Esophagus muscularis mucosa (tissue), 4 donors: ENCODE measurements around the gene CASKIN1. TPM values are rescaled to one million over a fixed set of nuclear protein-coding genes. Genes with fewer than 3 reads are reported as not detected.
"Not testable (repeated sequence)": the region's sequence is repeated elsewhere in the genome, so short reads cannot be mapped to it uniquely, and the experiment has no call there.

Source experiments
- DNase-seq: peaks from one replicate; pipeline ENCODE4 v3.0.0-alpha.2; 2017; ENCODE audit errors: extremely low spot score
- H3K27ac ChIP-seq, 4 donors: fragments of 200-600 bp; sonication (generic); replicated peaks in 1 of 4; 1 replicate in 3 of 4; 2 replicates in 1 of 4; pipeline ENCODE4 v1.5.1; 2016 to 2019; ENCODE audit warnings: mild to moderate bottlenecking in 1 of 4
- H3K27me3 ChIP-seq, 4 donors: fragments of 200-600 bp; sonication (generic); one replicate each; pipeline versions ENCODE4 v1.5.1 to v1.6.0; 2016 to 2019
- H3K36me3 ChIP-seq, 4 donors: fragments of 200-600 bp; sonication (generic); one replicate each; pipeline ENCODE4 v1.5.1; 2016 to 2019
- H3K4me1 ChIP-seq, 4 donors: fragments of 200-600 bp; sonication (generic); one replicate each; pipeline ENCODE4 v1.5.1; 2016 to 2019
- H3K4me3 ChIP-seq, 4 donors: fragments of 200-600 bp; sonication (generic); 1 replicate in 2 of 4; 2 replicates in 2 of 4; pipeline ENCODE4 v1.5.1; 2016 to 2019; ENCODE audit warnings: mild to moderate bottlenecking in 4 of 4, moderate library complexity in 1 of 4
- H3K9me3 ChIP-seq, 4 donors: fragments of 200-600 bp; sonication (generic); 1 replicate in 3 of 4; 2 replicates in 1 of 4; pipeline ENCODE4 v1.5.1; 2016 to 2019
- CTCF ChIP-seq, 3 experiments: fragments of 200-600 bp in 2 of 3; fragments of 450-650 bp in 1 of 3; sonication (generic) in 2 of 3; IDR thresholded peaks; one replicate each; pipeline ENCODE4 v1.5.1; 2017 to 2019; ENCODE audit warnings: antibody characterized with exemption in 3 of 3, mild to moderate bottlenecking in 2 of 3, moderate library complexity in 1 of 3
- EP300 ChIP-seq: sonication (generic); formaldehyde crosslinking; IDR thresholded peaks from one replicate; pipeline ENCODE4 v1.6.1; 2017; ENCODE audit warnings: antibody characterized with exemption
- POLR2A ChIP-seq: fragments of 450-650 bp; IDR thresholded peaks from one replicate; pipeline ENCODE4 v1.6.1; 2017; ENCODE audit warnings: antibody characterized with exemption, moderate library complexity, mild to moderate bottlenecking, low read depth
- POLR2AphosphoS5 ChIP-seq, 2 donors: sonication (generic); formaldehyde crosslinking; IDR thresholded peaks; one replicate each; pipeline ENCODE4 v1.6.1; 2017; ENCODE audit warnings: antibody characterized with exemption in 2 of 2
- WGBS: methylation state at CpG from one replicate; pipeline ENCODE4 v1.1.5; 2018; 5-methylcytosine and 5-hydroxymethylcytosine counted together
- intact Hi-C: fragments of 100-400 bp; cut with DNase I; formaldehyde crosslinking; loops from one replicate; pipeline ENCODE4 v1.15.1; 2023
- total RNA-seq, 4 donors: library from RNA; depleted of rRNA; stranded (reverse); fragments of >200 nt; gene quantifications; one replicate each; pipeline versions ENCODE4 v1.1.0 to v1.2.1, GENCODE V29; 2016

The CASKIN1 gene
- total RNA-seq, 4 donors from 2014 or later = under 0.01 to 0.32 (median 0.09) TPM

GRCh38 chr16:2143878-2144485 is 52.4 kb downstream of the CASKIN1 start:
- Histone ChIP-seq H3K36me3 (no peaks in the 10 kb centered on the region), H3K9me3 (no peaks in the 10 kb centered on the region), H3K4me3 (no peak overlapping the region), H3K27me3 (no peaks in the 10 kb centered on the region), H3K4me1 (peaks cover 18 to 25% (median 22%) of the 10 kb centered on the region in 4 donors), H3K27ac (no peak overlapping the region)
- 87% methylated on average over 11 of the region's 17 CpGs for WGBS
- DNase-seq = no peak
- TF ChIP-seq POLR2AphosphoS5 (IDR thresholded peaks at IDR 0.05) (no peak), EP300 (no peak), CTCF (IDR thresholded peaks at IDR 0.05) (no peak), POLR2A (no peak)
- intact Hi-C loops = loop anchor here (1.0 kb wide), 1 partner anchor 122 kb away; no protein-coding TSS in a partner anchor

GRCh38 chr16:2142942-2143877 is 53.2 kb downstream of the CASKIN1 start:
- 80% methylated on average over 24 of the region's 31 CpGs for WGBS
- Histone ChIP-seq H3K36me3 (no peaks in the 10 kb centered on the region), H3K27me3 (no peaks in the 10 kb centered on the region), H3K4me3 (no peak overlapping the region), H3K9me3 (no peaks in the 10 kb centered on the region), H3K27ac (no peak overlapping the region), H3K4me1 (peaks cover 13 to 18% (median 15%) of the 10 kb centered on the region in 4 donors)
- no peak for TF ChIP-seq POLR2A
- no peak for TF ChIP-seq EP300
- no peak for TF ChIP-seq CTCF (IDR thresholded peaks at IDR 0.05)
- no peak for TF ChIP-seq POLR2AphosphoS5 (IDR thresholded peaks at IDR 0.05)
- no peak for DNase-seq
- intact Hi-C loops = loop anchor here (1.0 kb wide), 1 partner anchor 121 kb away; no protein-coding TSS in a partner anchor

GRCh38 chr16:2135770-2136490 is 60.5 kb downstream of the CASKIN1 start, which contains the start of gene PKD1:
TSS of gene PKD1 (minus strand) at chr16:2135898. CDS start at chr16:2135689, 209 bp downstream.
- peak within 1 kb of the TSS; percentile 58 to 71 (median 64) for H3K4me3 ChIP-seq
- H3K4me1 ChIP-seq = peaks cover 12 to 42% (median 37%) of the 10 kb centered on the region in 4 donors
- DNase-seq, H3K27me3 ChIP-seq, H3K9me3 ChIP-seq, H3K36me3 ChIP-seq, intact Hi-C loops: not testable (repeated sequence)
- TF ChIP-seq POLR2AphosphoS5 (IDR thresholded peaks at IDR 0.05) = peak; percentile 62 to 85
- peak within 1 kb of the TSS; percentile 86 to 91 (median 86) for H3K27ac ChIP-seq
- WGBS = under 1% methylated on average over 14 of the region's 81 CpGs

GRCh38 chr16:2135071-2135470 is 61.3 kb downstream of the CASKIN1 start:
- H3K27me3 ChIP-seq, H3K36me3 ChIP-seq, intact Hi-C loops, DNase-seq, H3K9me3 ChIP-seq: not testable (repeated sequence)
- peak overlapping the region; percentile 58 to 71 (median 64) for H3K4me3 ChIP-seq
- H3K27ac ChIP-seq = peak overlapping the region; percentile 86 to 91 (median 86)
- peaks cover 12 to 43% (median 39%) of the 10 kb centered on the region in 4 donors for H3K4me1 ChIP-seq
- WGBS = 5% methylated on average over 6 of the region's 42 CpGs

- WGBS = no CpG with 5 or more reads among the region's 12 CpGs
- H3K27me3 ChIP-seq, DNase-seq, H3K9me3 ChIP-seq, intact Hi-C loops, H3K36me3 ChIP-seq: not testable (repeated sequence)
- Histone ChIP-seq H3K4me3 (peak overlapping the region; percentile 39 to 52 (median 42)), H3K27ac (peak overlapping the region; percentile 76 to 84 (median 83)), H3K4me1 (peaks cover 15 to 56% (median 49%) of the 10 kb centered on the region in 4 donors)
Measured at GRCh38 chr16:2133797-2134196, 62.6 kb downstream of the CASKIN1 start.

- 31% methylated on average over 19 of the region's 22 CpGs for WGBS
- intact Hi-C loops, H3K27me3 ChIP-seq, H3K36me3 ChIP-seq, H3K9me3 ChIP-seq, DNase-seq: not testable (repeated sequence)
- Histone ChIP-seq H3K27ac (peak overlapping the region; percentile 69 to 84 (median 82)), H3K4me3 (peak overlapping the region in 2 of 4 donors; percentile 22 to 30), H3K4me1 (peaks cover 44 to 84% (median 76%) of the 10 kb centered on the region in 4 donors)
Measured at GRCh38 chr16:2129890-2130447, 66.4 kb downstream of the CASKIN1 start.

- Histone ChIP-seq H3K27ac (peak overlapping the region; percentile 75 to 84 (median 82)), H3K4me1 (peaks cover 52 to 91% (median 84%) of the 10 kb centered on the region in 4 donors)
- 43% methylated on average over 9 of the region's 11 CpGs for WGBS
- H3K4me3 ChIP-seq, H3K36me3 ChIP-seq, intact Hi-C loops, H3K27me3 ChIP-seq, DNase-seq, H3K9me3 ChIP-seq: not testable (repeated sequence)
Measured at GRCh38 chr16:2129251-2129650, 67.2 kb downstream of the CASKIN1 start.
